GM19395 (cell line): ENCODE measurements around the gene GNG4.
"Not testable (repeated sequence)": the region's sequence is repeated elsewhere in the genome, so short reads cannot be mapped to it uniquely, and the experiment has no call there.

Experiments used
- ATAC-seq: cut with Tn5 transposase; IDR thresholded peaks from one replicate; pipeline ENCODE4 v1.9.1; 2021; ENCODE audit warnings: mild to moderate bottlenecking, moderate library complexity; ENCODE audit not compliant: unreplicated experiment

Gene GNG4

DNA sequence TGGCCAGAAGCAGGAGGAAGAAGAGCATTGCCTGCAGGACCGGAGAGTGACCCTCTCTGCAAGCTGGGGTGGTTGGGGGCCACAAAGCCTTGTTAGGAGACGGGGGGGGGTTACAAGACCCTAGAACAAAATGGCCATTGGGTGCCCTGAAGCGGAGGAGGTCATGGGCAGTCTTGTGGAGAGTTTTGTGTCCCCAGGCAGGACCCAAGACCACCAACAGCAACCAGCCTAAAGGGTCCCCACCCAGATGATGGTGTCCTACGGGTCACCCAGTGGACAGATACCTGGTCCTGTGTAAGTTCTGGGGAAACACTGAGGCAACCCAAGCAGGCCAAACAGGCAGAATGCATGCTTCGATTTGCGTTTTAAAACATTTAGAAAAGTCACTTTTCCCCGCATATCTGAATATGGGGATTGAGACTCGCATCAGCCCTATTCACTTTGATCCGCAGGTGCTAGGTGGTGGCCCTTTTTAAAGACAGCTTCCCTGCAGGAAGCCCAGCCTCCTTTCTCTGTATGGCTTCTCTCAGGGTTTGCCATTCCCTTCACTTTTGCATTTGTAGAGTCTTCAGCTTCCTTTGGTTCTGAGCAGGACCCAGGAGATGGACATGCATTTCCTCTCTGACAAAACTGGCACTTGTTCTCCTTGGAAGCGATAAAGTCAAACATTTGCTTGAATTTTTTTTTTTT, 21.1 kb downstream of the GNG4 start:
- no peak for ATAC-seq

DNA sequence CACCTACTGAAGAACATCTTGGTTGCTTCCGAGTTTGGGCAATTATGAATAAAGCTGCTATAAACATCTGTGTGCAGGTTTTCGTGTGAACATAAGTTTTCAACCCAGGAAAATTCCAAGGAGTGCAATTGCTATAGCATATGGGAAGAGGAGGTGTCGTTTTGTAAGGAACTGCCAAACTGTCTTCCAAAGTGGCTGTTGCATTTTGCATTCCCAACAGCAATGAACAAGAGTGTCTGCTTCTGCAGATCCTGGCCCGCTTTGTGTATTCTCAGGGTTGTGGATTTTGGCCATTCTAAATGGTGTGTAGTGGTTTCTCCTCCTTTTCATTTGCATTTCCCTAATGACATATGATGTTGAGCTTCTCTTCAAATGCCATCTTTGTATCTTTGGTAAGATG, 23.8 kb downstream of the GNG4 start:
- no peak for ATAC-seq

DNA sequence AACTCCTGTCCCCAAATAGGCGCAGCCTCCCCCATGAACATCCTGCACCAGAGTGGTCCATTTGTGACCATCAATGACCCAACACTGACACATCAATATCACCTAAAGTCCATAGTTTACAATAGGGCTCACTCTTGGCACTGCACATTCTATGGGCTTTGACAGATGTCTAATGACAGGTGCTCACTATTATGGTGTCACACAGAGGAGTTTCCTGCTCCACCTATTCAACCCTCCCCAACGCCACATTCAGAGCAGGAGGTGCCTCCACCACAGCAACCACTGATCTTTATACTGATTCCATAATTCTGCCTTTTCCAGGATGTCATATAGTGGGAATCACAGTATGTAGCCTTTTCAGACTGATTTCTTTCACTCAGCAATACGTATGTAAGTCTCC, 24.2 kb downstream of the GNG4 start:
- no peak for ATAC-seq

DNA sequence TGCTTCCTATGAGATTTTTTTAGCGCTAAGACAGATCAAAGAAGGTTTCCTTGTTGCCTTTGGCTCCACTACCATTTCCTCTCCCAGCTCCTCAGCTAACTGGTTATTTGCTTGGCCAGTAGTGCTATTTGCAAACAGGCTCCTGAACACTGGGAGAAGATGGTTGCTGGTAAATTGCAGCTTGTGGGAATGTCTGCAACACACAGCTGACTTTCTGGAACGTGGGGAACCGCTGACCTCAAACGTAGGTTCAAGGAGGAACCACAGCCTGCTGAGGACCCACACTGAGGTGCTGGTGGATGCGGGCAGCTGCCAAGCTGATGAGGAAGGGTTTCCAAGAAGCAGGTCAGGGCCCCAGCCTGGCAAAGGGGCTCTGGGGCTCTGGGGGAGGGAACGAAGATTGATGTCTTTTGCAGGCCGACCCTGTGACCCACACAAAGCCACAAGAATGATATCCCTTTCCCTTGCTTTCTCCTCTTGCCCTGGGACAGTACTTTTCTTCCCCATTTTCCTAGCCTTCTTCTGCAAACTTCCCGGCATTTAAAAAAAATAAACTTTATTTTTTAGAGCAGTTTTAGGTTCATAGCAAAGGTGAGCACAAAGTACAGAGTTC, 24.8 kb downstream of the GNG4 start:
- ATAC-seq, result no peak

DNA sequence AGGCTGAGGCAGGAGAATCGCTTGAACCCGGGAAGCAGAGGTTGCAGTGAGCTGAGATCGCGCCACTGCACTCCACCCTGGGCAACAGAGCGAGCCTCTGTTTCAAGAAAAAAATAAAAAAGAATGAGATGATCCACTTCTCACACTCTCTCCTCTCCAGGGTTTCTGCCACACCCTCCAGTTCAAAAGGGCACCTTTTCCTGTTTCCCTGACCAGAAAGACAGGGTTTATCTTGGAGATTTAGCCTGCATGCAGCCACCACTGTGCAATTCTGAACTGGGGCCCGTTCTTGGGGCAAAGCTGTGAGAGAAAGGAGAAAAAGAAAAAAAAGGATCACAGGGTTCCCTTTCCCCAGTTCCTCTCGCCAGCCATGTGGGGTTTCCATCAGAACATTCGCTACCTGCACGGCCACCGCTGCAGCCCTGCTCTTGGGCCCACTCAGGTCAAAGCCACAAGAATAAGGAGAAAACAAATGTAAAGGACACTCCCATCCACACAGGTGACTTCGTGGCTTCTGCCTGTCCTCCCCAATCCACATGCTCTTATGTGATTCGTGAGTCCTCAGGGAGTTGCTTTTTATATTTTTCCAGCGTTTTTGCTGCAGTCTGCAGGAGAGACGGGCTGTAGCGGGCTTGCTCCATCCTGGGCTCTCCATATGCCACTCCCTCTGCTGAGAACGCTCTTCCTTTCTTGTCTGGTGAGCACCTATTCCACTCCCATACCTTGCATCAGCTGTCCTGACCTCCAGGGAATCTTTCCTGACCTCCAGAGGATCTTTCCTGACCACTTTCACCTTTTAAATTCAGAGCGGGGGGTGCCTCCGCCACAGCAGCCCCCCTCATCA, 26.4 kb downstream of the GNG4 start:
- no peak for ATAC-seq

DNA sequence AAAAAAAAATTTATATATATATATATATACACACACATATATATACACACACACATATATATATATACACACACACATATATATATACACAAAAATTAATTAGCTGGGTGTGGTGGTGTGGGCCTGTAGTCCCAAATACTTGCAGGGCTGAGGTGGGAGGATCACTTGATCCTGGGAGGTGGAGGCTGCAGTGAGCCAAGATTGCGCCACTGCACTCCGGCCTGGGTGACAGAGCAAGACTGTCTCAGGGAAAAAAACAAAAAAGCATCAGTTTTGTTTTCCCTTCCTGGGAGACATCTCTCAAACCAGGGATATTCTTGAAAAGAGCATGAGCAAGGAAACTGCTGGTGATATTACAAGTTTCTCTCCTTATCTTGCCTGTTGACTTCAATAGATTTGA, 30.4 kb downstream of the GNG4 start:
- ATAC-seq, result not testable (repeated sequence)

DNA sequence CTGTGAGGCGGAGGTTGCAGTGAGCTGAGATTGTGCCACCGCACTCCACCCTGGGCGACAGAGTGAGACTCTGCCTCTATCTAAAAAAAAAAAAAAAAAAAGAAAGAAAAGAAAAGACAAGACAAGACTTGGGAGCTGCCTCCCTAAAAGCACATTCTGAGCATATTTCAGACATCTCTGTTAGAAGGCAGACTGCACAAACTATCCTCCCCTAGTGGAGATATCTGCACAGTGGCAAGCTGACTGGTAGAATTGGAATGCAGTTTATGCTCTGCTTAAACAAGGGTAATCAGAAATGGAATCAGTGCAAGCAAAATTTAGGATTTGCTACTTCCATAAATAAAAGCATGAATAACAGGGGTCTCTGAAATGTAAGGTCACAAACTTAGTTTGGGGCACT, 31.8 kb downstream of the GNG4 start:
- ATAC-seq, result no peak

DNA sequence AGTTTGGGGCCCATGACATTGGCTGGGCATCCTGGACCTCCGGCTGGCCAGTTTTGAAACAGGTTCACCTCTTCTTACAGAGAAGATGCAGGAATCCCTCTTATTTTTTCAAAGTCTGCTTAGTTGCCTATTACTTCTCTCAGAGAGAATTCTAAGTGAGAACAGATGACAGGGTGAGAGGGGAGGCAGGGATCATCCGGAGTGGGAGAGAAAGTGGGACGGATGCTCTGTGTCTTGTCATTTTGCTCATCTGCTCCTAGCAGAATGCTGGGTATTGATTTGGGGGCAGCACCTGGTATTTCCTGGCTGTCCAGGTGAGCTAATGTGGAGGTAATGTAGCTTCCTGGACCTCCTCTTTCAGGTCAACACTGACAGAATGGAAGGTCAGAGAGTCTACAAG, 32.4 kb downstream of the GNG4 start:
- ATAC-seq, result no peak

DNA sequence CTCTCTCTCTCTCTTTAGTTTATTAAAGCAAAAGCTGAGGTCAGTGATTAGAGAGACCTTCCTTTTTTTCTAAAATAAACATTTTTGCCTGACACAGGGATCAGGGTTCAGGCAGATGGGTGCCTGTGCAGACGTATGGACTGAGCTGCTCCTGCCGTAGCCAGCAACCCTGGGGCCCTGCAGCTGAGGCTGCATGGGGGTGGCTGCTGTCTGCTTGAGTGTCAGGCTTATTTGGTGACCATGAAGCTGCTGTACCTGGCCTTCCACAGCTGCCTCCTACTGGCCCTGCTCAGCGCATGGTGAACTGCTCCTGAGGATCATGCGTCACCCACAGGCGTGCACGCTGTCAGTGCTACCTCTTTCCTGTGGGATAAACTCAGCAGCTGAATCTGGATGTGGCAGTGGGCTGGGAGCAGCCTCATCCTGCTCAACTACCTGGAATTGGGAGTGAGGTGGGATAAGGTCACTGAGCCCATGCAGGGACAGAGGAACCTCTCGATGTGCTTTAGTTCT, 35.1 kb downstream of the GNG4 start:
- ATAC-seq, result no peak

DNA sequence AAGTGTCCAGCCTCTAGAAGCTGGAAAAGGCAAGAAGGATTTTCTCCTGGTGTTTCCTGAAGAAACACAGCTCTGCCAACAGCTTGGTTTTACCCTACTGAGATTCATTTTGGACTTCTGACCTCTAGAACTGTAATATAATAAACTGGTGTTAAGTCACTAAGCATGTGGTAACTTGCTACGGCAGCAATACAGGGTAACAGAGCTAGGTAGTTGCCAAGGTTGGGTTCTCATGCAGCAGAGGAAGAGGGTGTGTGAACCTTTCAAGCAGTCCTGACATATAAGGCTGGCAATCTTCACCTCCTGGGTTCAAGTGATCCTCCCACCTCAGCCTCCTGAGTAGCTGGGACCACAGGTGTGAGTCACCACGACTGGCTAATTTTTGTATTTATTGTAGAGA, 36.0 kb downstream of the GNG4 start:
- no peak for ATAC-seq

DNA sequence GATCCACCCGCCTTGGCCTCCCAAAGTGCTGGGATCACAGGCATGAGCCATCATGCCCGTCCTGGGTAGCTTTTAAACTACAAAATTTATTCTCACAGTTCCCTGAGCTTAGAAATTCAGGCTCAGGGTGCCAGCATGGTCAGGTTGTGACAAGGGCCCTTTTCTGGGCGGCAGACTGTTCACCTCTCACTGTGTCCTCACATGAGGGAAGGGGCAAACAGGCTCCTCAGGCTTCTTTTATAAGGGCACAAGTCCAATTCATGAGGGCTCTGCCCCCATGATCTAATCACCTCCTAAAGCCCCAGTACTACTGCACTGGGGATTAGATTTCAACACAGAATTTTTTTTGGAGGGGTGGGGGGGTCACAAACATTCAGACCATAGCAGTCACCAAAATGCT, 36.8 kb downstream of the GNG4 start:
- no peak for ATAC-seq

DNA sequence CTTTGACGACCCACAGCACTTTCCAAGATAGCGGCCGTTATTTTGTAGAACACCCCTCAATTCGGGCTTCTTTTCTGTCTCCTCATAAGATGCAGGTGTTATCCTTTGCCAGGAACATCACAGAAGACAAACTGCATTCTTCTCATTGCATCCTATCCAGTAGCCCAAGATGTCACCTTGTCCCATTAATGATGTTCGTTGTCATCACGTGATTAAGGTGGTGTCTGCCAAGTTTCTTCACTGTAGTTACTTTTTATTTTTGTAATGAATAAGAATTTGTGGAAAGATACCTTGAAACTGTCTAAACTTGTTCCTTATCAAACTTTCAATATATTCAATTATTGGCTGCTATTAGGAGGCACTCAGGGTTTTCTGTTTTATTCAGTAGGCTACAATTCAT, 39.4 kb downstream of the GNG4 start:
- no peak for ATAC-seq

DNA sequence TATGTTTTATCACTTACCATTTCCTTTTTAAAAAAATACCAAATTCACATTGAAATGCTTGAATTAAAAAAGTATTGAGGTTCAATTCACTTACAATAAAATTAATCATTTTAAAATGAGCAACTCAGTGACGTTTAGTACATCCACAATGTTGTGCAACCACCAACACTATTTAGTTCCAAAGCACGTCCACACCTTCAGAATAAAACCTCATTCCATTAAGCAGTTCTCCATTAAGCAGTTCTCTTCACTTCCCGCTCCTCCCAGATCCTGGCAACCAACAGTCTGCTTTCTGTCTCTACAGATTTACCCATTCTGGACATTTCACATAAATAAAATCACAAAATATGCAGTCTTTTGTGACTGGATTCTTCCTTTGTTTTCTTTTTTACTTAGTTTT, 41.3 kb downstream of the GNG4 start:
- no peak for ATAC-seq

DNA sequence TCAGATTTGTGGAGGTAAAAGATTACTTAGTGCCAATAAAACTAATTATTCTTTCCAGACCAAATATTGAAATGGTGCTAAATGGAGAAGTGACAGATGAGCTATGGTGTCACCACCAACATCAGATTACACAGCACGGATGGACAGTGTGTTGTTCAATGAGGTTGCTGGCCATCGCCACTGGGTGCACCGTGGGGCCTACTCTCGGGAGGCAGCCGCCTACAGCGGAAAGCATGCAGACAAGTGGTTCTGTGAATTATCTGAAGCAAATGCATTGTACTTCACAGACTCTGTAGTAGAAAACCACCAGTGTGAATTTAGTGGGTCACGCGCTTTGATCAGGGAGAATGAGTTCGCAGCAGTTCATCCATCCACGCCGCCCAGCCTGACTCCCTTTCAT, 42.3 kb downstream of the GNG4 start:
- no peak for ATAC-seq

DNA sequence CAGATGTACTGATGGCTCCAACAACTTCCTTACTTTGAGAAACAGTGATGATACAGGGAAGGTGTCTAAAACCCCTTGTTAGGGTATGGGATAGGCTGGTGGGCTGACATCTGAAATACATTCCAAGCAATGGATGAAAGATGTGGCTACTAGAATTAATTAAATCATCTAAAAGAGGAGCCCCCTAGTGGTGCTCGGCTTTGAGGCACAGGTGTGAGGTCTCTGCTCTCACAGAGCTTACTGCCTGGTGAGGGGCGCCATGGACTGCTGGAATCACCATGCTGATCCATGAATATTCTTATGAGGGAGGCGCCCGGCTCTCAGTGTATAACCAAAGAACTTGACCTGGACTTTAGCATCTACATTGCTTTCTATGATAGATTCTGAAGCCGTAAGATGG, 48.5 kb downstream of the GNG4 start:
- ATAC-seq, result no peak

DNA sequence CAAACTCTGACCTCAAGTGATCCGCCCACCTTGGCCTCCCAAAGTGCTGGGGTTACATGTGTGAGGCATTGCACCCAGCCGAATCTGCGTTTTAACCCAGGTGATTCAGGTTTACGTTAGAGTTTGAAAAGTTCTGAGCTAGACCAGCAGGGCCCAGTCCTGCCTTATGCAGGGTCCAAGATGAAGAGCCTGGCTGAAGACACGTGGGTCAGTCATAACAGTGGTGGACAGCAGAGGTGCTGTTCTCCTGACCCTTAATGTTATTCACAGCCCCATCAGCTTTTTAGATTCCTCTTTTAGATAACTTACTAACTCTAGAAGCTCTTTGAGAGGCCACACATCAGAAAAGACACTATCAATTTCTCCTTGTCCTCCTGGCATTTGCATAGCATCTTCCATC, 50.0 kb downstream of the GNG4 start:
- ATAC-seq, result no peak

DNA sequence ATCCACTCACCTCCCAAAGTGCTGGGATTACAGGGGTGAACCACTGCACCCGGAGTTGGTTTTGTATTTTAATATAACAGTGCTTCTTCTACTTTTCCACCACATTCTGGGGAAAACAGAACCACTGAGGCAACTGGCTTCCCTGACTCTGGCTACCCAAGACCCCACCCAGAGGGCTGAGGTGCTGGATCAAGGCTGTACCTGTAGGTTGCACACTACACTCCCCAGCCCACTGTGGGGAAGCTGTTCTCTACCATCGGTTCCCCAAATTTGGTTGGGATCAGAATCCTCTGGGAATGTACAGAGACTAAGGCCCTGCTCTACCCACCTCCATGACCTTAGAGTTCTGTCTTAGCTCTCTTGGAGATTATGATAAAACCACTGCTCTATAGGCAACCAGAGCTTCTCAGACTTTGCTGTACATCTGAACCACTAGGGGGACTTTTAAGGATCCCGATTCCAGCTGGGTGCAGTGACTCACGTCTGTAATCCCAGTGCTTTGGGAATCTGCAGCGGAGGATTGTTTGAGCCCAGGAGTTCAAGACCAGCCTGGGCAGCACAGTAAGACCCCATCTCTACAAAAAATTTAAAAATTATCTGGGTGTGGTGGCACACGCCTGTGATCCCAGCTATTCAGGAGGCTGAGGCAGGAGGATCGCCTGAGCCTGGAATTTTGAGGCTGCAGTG, 51.6 kb downstream of the GNG4 start:
- no peak for ATAC-seq

DNA sequence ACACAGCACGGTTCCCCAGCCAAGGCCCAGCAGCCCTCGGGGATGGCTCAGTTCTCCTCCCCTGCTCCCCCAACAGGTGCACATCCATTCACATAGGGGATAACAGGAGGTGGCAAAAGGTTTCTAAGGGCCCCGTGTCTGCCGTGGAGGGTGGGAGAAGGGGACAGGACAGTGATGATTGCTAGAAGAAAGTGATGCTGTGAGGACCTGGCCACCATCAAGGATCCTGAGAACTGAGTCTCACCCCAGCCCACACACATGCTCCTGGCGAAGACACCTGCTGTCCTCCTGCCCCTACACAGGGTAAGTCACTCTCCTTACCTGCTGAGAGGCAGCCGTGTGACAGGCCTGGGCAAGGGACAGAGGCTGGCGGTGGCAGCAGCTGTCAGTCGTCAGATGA, 54.5 kb downstream of the GNG4 start:
- no peak for ATAC-seq

DNA sequence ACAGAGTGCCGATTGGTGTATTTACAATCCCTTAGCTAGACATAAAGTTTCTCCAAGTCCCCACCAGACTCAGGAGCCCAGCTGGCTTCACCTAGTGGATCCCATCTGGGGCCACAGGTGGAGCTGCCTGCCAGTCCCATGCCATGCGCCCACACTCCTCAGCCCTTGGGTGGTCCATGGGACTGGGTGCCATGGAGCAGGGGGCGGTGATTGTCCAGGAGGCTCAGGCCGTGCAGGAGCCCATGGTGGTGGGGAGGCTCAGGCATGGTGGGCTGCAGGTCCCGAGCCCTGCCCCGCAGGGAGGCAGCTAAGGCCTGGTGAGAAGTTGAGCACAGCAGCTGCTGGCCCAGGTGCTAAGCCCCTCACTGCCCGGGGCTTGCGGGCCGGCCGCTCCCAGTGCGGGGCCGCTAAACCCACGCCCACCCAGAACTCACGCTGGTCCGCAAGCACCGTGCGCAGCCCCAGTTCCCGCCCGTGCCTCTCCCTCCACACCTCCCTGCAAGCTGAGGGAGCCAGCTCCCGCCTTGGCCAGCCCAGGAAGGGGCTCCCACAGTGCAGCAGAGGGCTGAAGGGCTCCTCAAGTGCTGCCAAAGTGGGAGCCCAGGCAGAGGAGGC, 55.2 kb downstream of the GNG4 start:
- not testable (repeated sequence) for ATAC-seq

DNA sequence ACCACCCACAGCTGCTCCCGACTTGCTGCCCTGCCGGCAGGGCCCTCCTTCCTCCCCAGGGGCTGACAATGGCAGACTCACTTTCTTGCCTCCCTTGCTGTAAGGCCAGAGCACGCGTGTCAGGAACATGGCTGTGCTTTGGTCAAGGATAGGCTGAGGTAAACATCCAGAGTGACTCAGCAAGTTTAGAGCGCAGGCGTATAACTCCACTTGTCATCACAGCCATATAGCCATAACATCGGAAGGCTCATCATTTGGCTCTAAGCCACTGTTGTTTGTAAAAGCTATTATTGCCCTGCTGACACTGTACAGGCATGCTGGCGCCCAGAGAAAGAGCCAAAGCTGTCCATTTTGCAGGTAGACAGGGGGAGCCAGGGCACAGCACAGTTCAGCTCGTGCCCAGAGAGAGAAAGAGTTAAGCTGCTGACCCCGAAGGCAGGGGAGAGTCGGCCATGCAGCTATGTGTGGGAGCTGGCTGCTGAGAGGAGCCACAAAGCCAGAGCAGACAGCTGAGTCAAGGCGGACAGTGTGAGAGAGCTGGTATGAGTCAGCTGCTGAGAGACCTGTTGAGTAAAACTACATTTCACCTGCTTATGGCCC, 60.6 kb downstream of the GNG4 start:
- no peak for ATAC-seq

DNA sequence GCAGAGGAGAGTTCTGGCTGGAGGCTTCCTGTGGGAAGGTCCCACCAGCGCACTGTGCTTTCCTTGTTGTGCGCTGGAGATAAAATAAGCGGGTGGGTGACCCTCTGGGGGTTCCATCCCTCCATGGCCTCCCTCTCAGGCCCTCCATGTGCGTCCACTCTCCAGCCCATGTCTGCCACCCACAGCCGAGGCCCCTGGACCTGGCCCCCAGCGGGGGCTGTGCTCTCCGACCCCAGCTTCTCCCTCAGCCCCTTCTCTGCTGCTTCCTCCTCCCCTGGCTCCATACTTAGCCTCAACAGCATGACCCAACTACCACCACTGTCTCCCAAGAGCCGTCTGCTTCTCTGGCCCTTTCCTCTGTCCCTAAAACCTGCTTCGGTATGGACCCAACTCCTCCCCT, 61.4 kb downstream of the GNG4 start:
- no peak for ATAC-seq
